ENCODE measurements around the gene SLC7A6OS.

SLC7A6OS gene

GRCh38 chr16:68310774-68311511 lies at the start of gene SLC7A6OS, which contains the start of gene PRMT7:
TSS of gene SLC7A6OS (minus strand) at chr16:68310946. CDS start at chr16:68310926, 20 bp downstream.
TSS of gene PRMT7 (plus strand) at chr16:68311019. CDS start at chr16:68315980, 4,961 bp downstream.
- TF ChIP-seq MYC (IDR thresholded peaks at IDR 0.05; ENCODE audit: low read depth, low read length) = peak; percentile 70
- TF ChIP-seq MAX (IDR thresholded peaks at IDR 0.05; ENCODE audit: low read depth, low read length) = peak; percentile 88
- no peak for TF ChIP-seq POLR2A (IDR thresholded peaks at IDR 0.05; ENCODE audit: extremely low read depth, insufficient read length)
- no peak for TF ChIP-seq CTCF (IDR thresholded peaks at IDR 0.05; ENCODE audit: low read depth, low read length)
- peak within 1 kb of the TSS; percentile 97 for H3K4me3 ChIP-seq (ENCODE audit: low read depth, low read length)
- DNase-seq (ENCODE audit: low read depth) = peak; percentile 98

GRCh38 chr16:68359398-68360191 lies 48.8 kb upstream of the SLC7A6OS start:
- no peak overlapping the region for H3K4me3 ChIP-seq (ENCODE audit: low read depth, low read length)
- DNase-seq (ENCODE audit: low read depth) = no peak
- TF ChIP-seq POLR2A (IDR thresholded peaks at IDR 0.05; ENCODE audit: extremely low read depth, insufficient read length) = no peak
- no peak for TF ChIP-seq MYC (IDR thresholded peaks at IDR 0.05; ENCODE audit: low read depth, low read length)
- no peak for TF ChIP-seq MAX (IDR thresholded peaks at IDR 0.05; ENCODE audit: low read depth, low read length)
- TF ChIP-seq CTCF (IDR thresholded peaks at IDR 0.05; ENCODE audit: low read depth, low read length) = no peak

GRCh38 chr16:68358951-68359350 lies 48.2 kb upstream of the SLC7A6OS start:
- no peak overlapping the region for H3K4me3 ChIP-seq (ENCODE audit: low read depth, low read length)
- no peak for DNase-seq (ENCODE audit: low read depth)
- no peak for TF ChIP-seq POLR2A (IDR thresholded peaks at IDR 0.05; ENCODE audit: extremely low read depth, insufficient read length)
- no peak for TF ChIP-seq CTCF (IDR thresholded peaks at IDR 0.05; ENCODE audit: low read depth, low read length)
- no peak for TF ChIP-seq MAX (IDR thresholded peaks at IDR 0.05; ENCODE audit: low read depth, low read length)
- no peak for TF ChIP-seq MYC (IDR thresholded peaks at IDR 0.05; ENCODE audit: low read depth, low read length)

- no peak overlapping the region for H3K4me3 ChIP-seq (ENCODE audit: low read depth, low read length)
- no peak for TF ChIP-seq POLR2A (IDR thresholded peaks at IDR 0.05; ENCODE audit: extremely low read depth, insufficient read length)
- no peak for TF ChIP-seq MYC (IDR thresholded peaks at IDR 0.05; ENCODE audit: low read depth, low read length)
- no peak for TF ChIP-seq CTCF (IDR thresholded peaks at IDR 0.05; ENCODE audit: low read depth, low read length)
- no peak for TF ChIP-seq MAX (IDR thresholded peaks at IDR 0.05; ENCODE audit: low read depth, low read length)
- no peak for DNase-seq (ENCODE audit: low read depth)
These were observed 47.2 kb upstream of the SLC7A6OS start for GRCh38 chr16:68357923-68358322.

- no peak overlapping the region for H3K4me3 ChIP-seq (ENCODE audit: low read depth, low read length)
- TF ChIP-seq MYC (IDR thresholded peaks at IDR 0.05; ENCODE audit: low read depth, low read length) = no peak
- no peak for TF ChIP-seq CTCF (IDR thresholded peaks at IDR 0.05; ENCODE audit: low read depth, low read length)
- TF ChIP-seq MAX (IDR thresholded peaks at IDR 0.05; ENCODE audit: low read depth, low read length) = no peak
- TF ChIP-seq POLR2A (IDR thresholded peaks at IDR 0.05; ENCODE audit: extremely low read depth, insufficient read length) = no peak
- DNase-seq (ENCODE audit: low read depth) = no peak
These were observed 46.8 kb upstream of the SLC7A6OS start for GRCh38 chr16:68357521-68357922.
